Spleen (tissue), 13 donors: ENCODE measurements around the gene SYNGR1. TPM values are rescaled to one million over a fixed set of nuclear protein-coding genes. Genes with fewer than 3 reads are reported as not detected.

Experiments
- DNase-seq: peaks from one replicate; pipeline ENCODE4 v3.0.0-alpha.2; 2020
- H3K27ac ChIP-seq, 8 donors: fragments of 200-600 bp; sonication (generic) in 7 of 8; 1 replicate in 4 of 8; 2 replicates in 4 of 8; pipeline versions ENCODE4 v1.5.0 to v1.8.0; 2016 to 2021; ENCODE audit warnings: inconsistent platforms in 4 of 8, mild to moderate bottlenecking in 4 of 8, moderate library complexity in 1 of 8
- H3K27me3 ChIP-seq, 7 donors: fragments of 200-600 bp; sonication (generic) in 6 of 7; replicated peaks in 1 of 7; 1 replicate in 4 of 7; 2 replicates in 3 of 7; pipeline versions ENCODE4 v1.5.0 to v1.8.0; 2016 to 2021; ENCODE audit warnings: inconsistent platforms in 3 of 7, mild to moderate bottlenecking in 1 of 7
- H3K36me3 ChIP-seq, 6 donors: fragments of 200-600 bp; sonication (generic) in 5 of 6; 1 replicate in 4 of 6; 2 replicates in 2 of 6; pipeline versions ENCODE4 v1.5.0 to v1.8.0; 2016 to 2021; ENCODE audit warnings: inconsistent platforms in 2 of 6
- H3K4me1 ChIP-seq, 6 donors: fragments of 200-600 bp; sonication (generic) in 5 of 6; 1 replicate in 3 of 6; 2 replicates in 3 of 6; pipeline versions ENCODE4 v1.5.0 to v1.8.0; 2016 to 2021; ENCODE audit warnings: inconsistent platforms in 3 of 6
- H3K4me3 ChIP-seq, 8 donors: fragments of 200-600 bp; sonication (generic) in 7 of 8; 1 replicate in 4 of 8; 2 replicates in 4 of 8; pipeline versions ENCODE4 v1.5.0 to v1.8.0; 2016 to 2021; ENCODE audit warnings: inconsistent platforms in 4 of 8, mild to moderate bottlenecking in 4 of 8, moderate library complexity in 2 of 8
- H3K9me3 ChIP-seq, 8 donors: fragments of 200-600 bp; sonication (generic) in 7 of 8; 1 replicate in 4 of 8; 2 replicates in 4 of 8; pipeline versions ENCODE4 v1.5.0 to v1.8.0; 2016 to 2021; ENCODE audit warnings: inconsistent platforms in 4 of 8
- POLR2A ChIP-seq, 3 donors: fragments of 450-650 bp; IDR thresholded peaks; one replicate each; pipeline ENCODE4 v1.5.1; 2017; ENCODE audit warnings: antibody characterized with exemption in 3 of 3, mild to moderate bottlenecking in 1 of 3
- POLR2AphosphoS5 ChIP-seq, 3 donors: sonication (generic); formaldehyde crosslinking; IDR thresholded peaks; one replicate each; pipeline ENCODE4 v1.5.1; 2017; ENCODE audit warnings: antibody characterized with exemption in 3 of 3
- WGBS, 5 donors: extraction: QIAGEN DNeasy Blood & Tissue Kit in 3 of 5; methylation state at CpG; one replicate each; pipeline versions ENCODE4 v1.1.5 to v1.1.7; 2013 to 2018; 5-methylcytosine and 5-hydroxymethylcytosine counted together
- intact Hi-C: fragments of 100-400 bp; cut with DNase I; formaldehyde crosslinking; loops from one replicate; pipeline ENCODE4 v1.15.0; 2023; ENCODE audit warnings: low total_unique reads
- long read RNA-seq, 2 donors: transcript quantifications; one replicate each; lab custom pipeline, GENCODE V29; 2026
- polyA plus RNA-seq, 3 donors: library from polyadenylated mRNA; stranded (reverse); fragments of 200-250 nt; gene quantifications; one replicate each; pipeline ENCODE4 v1.2.1, GENCODE V29; 2013
- total RNA-seq, 7 donors: library from RNA; depleted of rRNA in 3 of 7; stranded (reverse); fragments of >200 nt in 3 of 7; fragmentation: NEBNext Ultra II Directional in 4 of 7; extraction: Animal tissue kit (Norgen Biotek cat#: 25700) in 4 of 7; gene quantifications; one replicate each; pipeline versions ENCODE4 v1.1.0 to v1.2.1, GENCODE V29; 2016 to 2021
- TF ChIP-seq, protein P1 (sequence below), 11 experiments: fragments of 200-600 bp in 7 of 11; fragments of 450-650 bp in 4 of 11; sonication (generic) in 4 of 11; IDR thresholded peaks in 8 of 11; conservative IDR thresholded peaks in 3 of 11; 1 replicate in 7 of 11; 2 replicates in 4 of 11; pipeline versions ENCODE4 v1.4.0 to v1.8.0; 2016 to 2021; ENCODE audit warnings: antibody characterized with exemption in 11 of 11, inconsistent platforms in 4 of 11, mild to moderate bottlenecking in 1 of 11
- donor health status: healthy with polysubstance abuse.
- donor health status: DM: no; HTN: no; CAD: no; lungs with moderate emphysema.
- donor health status: DM: no; HTN: no; CAD: no.
- donor health status: Bipolar disorder and iron deficiency.
- donor health status: healthy.
- donor health status: DM: no; HTN: no; CAD: no.
- donor health status: DM: yes; HTN: yes; CAD: no.

Gene SYNGR1, protein sequence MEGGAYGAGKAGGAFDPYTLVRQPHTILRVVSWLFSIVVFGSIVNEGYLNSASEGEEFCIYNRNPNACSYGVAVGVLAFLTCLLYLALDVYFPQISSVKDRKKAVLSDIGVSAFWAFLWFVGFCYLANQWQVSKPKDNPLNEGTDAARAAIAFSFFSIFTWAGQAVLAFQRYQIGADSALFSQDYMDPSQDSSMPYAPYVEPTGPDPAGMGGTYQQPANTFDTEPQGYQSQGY
- 10 to 100 TPM in 4 of 7 donors, 1 to 10 TPM in 3; 8.0 to 32.3 (median 16.1) TPM for total RNA-seq
- 10 to 100 TPM in 2 of 3 donors, 1 to 10 TPM in 1; 9.5 to 35.1 (median 10.5) TPM for polyA plus RNA-seq
- long read RNA-seq, donor 1, transcript SYNGR1-202 (4 exons, 1,361 nt), result major isoform, 10 of 10 reads
- long read RNA-seq, donor 1, partial matches to known transcripts, result 0 of 10 reads
- long read RNA-seq, donor 1, other reads (novel, unspliced or antisense), result 0 of 10 reads
- long read RNA-seq, donor 2, full-length matches to known transcripts, result 10 of 10 reads
- long read RNA-seq, donor 2, partial matches to known transcripts, result 0 of 10 reads
- long read RNA-seq, donor 2, other reads (novel, unspliced or antisense), result 0 of 10 reads

DNA sequence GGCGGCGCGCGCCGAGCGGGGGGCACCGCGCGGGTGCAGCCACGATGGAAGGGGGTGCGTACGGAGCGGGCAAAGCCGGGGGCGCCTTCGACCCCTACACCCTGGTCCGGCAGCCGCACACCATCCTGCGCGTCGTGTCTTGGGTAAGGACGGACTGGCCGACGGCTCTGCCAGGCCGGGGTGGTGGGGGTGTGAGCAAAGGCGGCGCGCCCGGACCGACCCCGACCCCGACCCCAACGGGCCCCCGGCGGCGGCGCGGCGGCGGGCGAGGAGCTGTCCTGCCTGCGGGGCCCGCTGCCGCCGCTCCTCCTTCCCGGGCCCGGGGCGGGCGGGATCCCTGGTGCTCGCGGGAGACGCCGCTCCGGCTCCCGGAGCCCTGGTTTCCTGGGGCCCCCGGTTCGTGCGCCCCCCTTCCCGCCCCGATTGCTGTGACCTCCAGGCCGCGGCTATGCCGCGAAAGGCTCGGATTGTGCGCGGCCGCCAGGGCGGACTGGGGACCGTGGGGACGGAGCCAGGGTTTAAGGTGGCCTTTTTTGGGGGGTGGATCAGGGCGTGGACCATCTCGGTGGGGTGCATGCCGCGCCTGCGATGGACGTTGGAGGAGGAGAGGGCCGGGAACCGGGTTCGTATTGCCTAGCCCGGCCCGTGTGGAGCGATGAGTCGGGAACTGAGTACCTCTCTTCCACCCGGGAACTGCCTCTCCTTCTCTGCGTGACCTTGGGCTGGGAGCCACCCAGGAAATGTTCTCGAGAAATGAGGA lies at the start of gene SYNGR1:
Gene SYNGR1 (plus strand): TSS at position 25 of the 760 bp plus-strand sequence. CDS start 20 bp downstream, at position 45.
- TF ChIP-seq POLR2AphosphoS5 (IDR thresholded peaks at IDR 0.05) (peak in 2 of 3 donors; percentile 50 to 55), POLR2A (IDR thresholded peaks at IDR 0.05) (no peak)
- Histone ChIP-seq H3K36me3 (no peaks in the 10 kb centered on the region), H3K4me3 (peak within 1 kb of the TSS; percentile 45 to 83 (median 54)), H3K27me3 (peaks cover 0 to 14% (median 0%) of the 10 kb centered on the region in 7 donors), H3K9me3 (no peaks in the 10 kb centered on the region), H3K27ac (peak within 1 kb of the TSS in 6 of 8 donors; percentile 40 to 84 (median 70)), H3K4me1 (peaks cover 14 to 39% (median 35%) of the 10 kb centered on the region in 6 donors)
- peak; percentile 78 for DNase-seq
- WGBS, 5 donors, result 1 to 6% (median 2%) methylated on average over 29 to 87 of the region's 87 CpGs
- intact Hi-C loops, result no loop called here

DNA sequence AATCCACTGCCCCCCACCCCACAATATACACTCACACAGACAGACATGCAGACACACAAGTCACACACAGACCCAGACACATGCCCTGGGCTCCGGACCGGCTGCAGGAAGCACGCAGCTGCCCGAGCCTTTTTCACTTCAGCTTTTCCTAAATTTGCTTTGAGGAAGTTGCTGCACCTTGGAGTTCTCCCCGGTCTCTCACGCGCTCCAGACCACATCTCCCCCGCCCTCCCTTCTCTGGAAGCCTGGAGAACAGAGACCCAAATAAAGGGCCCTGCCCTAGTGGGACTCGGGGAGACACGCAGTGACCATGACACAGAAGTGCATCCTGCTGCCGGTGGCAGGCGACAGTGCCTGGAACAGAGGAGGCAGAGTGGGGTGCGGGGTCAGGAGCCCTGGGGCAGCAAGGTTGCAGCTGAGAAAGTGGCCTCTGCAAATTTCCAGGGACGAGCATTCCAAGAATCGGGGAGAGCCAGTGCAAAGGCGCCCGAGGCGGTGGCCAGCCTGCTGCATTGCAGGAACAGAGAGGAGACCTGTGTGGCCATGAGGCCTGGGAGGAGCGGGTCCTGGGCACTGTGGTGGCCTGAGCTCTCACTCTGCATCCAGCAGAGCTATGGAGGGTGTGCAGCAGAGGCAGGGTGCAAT lies 49.5 kb upstream of the SYNGR1 start:
- WGBS, 5 donors, result 9 to 17% (median 12%) methylated on average over 19 of the region's 19 CpGs
- DNase-seq, result no peak

DNA sequence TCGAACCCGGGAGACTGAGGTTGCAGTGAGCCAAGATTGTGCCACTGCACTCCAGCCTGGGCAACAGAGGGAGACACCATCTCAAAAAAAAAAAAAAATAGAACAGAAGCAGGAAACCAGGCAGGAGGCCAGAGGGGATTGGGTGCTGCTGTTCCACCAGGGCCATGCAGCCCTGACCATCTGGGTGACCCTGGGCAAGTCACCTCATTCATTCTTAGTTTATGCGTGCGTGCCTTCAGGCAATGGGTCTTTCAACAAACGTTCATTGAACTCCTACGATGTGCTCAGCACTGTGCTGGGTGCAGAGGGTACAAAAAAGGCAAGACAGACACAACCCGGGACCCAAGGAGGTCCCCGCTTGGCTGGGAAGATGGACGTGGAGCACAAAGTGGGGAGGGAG lies 48.7 kb upstream of the SYNGR1 start:
- Histone ChIP-seq H3K27ac (no peak overlapping the region), H3K9me3 (no peaks in the 10 kb centered on the region), H3K4me3 (no peak overlapping the region), H3K27me3 (no peaks in the 10 kb centered on the region), H3K36me3 (no peaks in the 10 kb centered on the region), H3K4me1 (peaks cover 16 to 55% (median 40%) of the 10 kb centered on the region in 6 donors)
- no peak for TF ChIP-seq POLR2AphosphoS5 (IDR thresholded peaks at IDR 0.05)
- no peak for TF ChIP-seq POLR2A (IDR thresholded peaks at IDR 0.05)
- TF ChIP-seq, protein P1, sequence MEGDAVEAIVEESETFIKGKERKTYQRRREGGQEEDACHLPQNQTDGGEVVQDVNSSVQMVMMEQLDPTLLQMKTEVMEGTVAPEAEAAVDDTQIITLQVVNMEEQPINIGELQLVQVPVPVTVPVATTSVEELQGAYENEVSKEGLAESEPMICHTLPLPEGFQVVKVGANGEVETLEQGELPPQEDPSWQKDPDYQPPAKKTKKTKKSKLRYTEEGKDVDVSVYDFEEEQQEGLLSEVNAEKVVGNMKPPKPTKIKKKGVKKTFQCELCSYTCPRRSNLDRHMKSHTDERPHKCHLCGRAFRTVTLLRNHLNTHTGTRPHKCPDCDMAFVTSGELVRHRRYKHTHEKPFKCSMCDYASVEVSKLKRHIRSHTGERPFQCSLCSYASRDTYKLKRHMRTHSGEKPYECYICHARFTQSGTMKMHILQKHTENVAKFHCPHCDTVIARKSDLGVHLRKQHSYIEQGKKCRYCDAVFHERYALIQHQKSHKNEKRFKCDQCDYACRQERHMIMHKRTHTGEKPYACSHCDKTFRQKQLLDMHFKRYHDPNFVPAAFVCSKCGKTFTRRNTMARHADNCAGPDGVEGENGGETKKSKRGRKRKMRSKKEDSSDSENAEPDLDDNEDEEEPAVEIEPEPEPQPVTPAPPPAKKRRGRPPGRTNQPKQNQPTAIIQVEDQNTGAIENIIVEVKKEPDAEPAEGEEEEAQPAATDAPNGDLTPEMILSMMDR (IDR thresholded peaks at IDR 0.05 in 8 of 11, conservative IDR thresholded peaks at IDR 0.05 in 3 of 11), result no peak
- WGBS, 5 donors, result 79 to 94% (median 84%) methylated on average over 9 of the region's 9 CpGs
- no peak for DNase-seq
- intact Hi-C loops, result loop anchor here (10.0 kb wide), 1 partner anchor 46 kb away; no protein-coding TSS in a partner anchor

More for the DNA sequence above, 49.5 kb upstream of the SYNGR1 start:
- Histone ChIP-seq H3K9me3 (no peaks in the 10 kb centered on the region), H3K27ac (peak overlapping the region in 5 of 8 donors; percentile 44 to 74 (median 58)), H3K36me3 (no peaks in the 10 kb centered on the region), H3K4me1 (peaks cover 16 to 55% (median 40%) of the 10 kb centered on the region in 6 donors), H3K4me3 (peak overlapping the region in 2 of 8 donors; percentile 9 to 45), H3K27me3 (no peaks in the 10 kb centered on the region)
- TF ChIP-seq POLR2AphosphoS5 (IDR thresholded peaks at IDR 0.05) (peak in 1 of 3 donors; percentile 49), POLR2A (IDR thresholded peaks at IDR 0.05) (no peak)
- TF ChIP-seq, protein P1 (IDR thresholded peaks at IDR 0.05 in 8 of 11, conservative IDR thresholded peaks at IDR 0.05 in 3 of 11), result peak in 3 of 11 experiments; percentile 13 to 17 (median 14)
- intact Hi-C loops, result loop anchor here (10.0 kb wide), 1 partner anchor 46 kb away; no protein-coding TSS in a partner anchor

DNA sequence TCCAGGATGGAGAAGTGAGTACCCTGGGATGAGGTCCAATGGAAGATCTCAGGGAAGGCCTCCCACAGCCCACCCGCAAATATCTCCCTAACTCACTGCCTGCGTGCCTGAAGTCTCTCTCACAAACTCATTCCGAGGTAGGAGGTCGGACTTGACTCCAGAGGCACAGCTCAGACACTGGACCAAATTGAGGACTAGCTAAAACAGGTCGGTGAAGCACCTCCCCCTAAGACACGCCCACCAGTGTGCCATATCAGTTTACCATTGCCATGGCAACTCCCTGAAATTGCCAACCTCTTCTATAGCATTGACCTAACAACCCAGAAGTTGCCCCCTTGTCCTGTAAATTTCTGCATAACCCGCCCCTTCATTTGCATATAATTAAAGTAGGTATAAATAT lies 47.9 kb upstream of the SYNGR1 start:
- no peak overlapping the region for H3K27ac ChIP-seq
- TF ChIP-seq POLR2AphosphoS5 (IDR thresholded peaks at IDR 0.05) (no peak), POLR2A (IDR thresholded peaks at IDR 0.05) (no peak)
- TF ChIP-seq, protein P1 (IDR thresholded peaks at IDR 0.05 in 8 of 11, conservative IDR thresholded peaks at IDR 0.05 in 3 of 11), result no peak
- no peaks in the 10 kb centered on the region for H3K27me3 ChIP-seq
- H3K36me3 ChIP-seq, result no peaks in the 10 kb centered on the region
- WGBS, 5 donors, result 65 to 79% (median 70%) methylated on average over 7 of the region's 7 CpGs
- no peaks in the 10 kb centered on the region for H3K9me3 ChIP-seq
- no peak overlapping the region for H3K4me3 ChIP-seq
- intact Hi-C loops, result loop anchor here (10.0 kb wide), 1 partner anchor 47 kb away; no protein-coding TSS in a partner anchor
- DNase-seq, result no peak
- H3K4me1 ChIP-seq, result peaks cover 16 to 52% (median 40%) of the 10 kb centered on the region in 6 donors
